Spleen (tissue), 11 donors: Measurements from ENCODE around the gene RPL26. TPM values are rescaled to one million over a fixed set of nuclear protein-coding genes. Genes with fewer than 3 reads are reported as not detected.

ENCODE experiments used
- DNase-seq: peaks from one replicate; pipeline ENCODE4 v3.0.0-alpha.2; 2020
- H3K27ac ChIP-seq, 8 donors: fragments of 200-600 bp; sonication (generic) in 7 of 8; 1 replicate in 4 of 8; 2 replicates in 4 of 8; pipeline versions ENCODE4 v1.5.0 to v1.8.0; 2016 to 2021; ENCODE audit warnings: inconsistent platforms in 4 of 8, mild to moderate bottlenecking in 4 of 8, moderate library complexity in 1 of 8
- H3K27me3 ChIP-seq, 7 donors: fragments of 200-600 bp; sonication (generic) in 6 of 7; replicated peaks in 1 of 7; 1 replicate in 4 of 7; 2 replicates in 3 of 7; pipeline versions ENCODE4 v1.5.0 to v1.8.0; 2016 to 2021; ENCODE audit warnings: inconsistent platforms in 3 of 7, mild to moderate bottlenecking in 1 of 7
- H3K36me3 ChIP-seq, 6 donors: fragments of 200-600 bp; sonication (generic) in 5 of 6; 1 replicate in 4 of 6; 2 replicates in 2 of 6; pipeline versions ENCODE4 v1.5.0 to v1.8.0; 2016 to 2021; ENCODE audit warnings: inconsistent platforms in 2 of 6
- H3K4me1 ChIP-seq, 6 donors: fragments of 200-600 bp; sonication (generic) in 5 of 6; 1 replicate in 3 of 6; 2 replicates in 3 of 6; pipeline versions ENCODE4 v1.5.0 to v1.8.0; 2016 to 2021; ENCODE audit warnings: inconsistent platforms in 3 of 6
- H3K4me3 ChIP-seq, 8 donors: fragments of 200-600 bp; sonication (generic) in 7 of 8; 1 replicate in 4 of 8; 2 replicates in 4 of 8; pipeline versions ENCODE4 v1.5.0 to v1.8.0; 2016 to 2021; ENCODE audit warnings: inconsistent platforms in 4 of 8, mild to moderate bottlenecking in 4 of 8, moderate library complexity in 2 of 8
- H3K9me3 ChIP-seq, 8 donors: fragments of 200-600 bp; sonication (generic) in 7 of 8; 1 replicate in 4 of 8; 2 replicates in 4 of 8; pipeline versions ENCODE4 v1.5.0 to v1.8.0; 2016 to 2021; ENCODE audit warnings: inconsistent platforms in 4 of 8
- CTCF ChIP-seq, 11 experiments: fragments of 200-600 bp in 7 of 11; fragments of 450-650 bp in 4 of 11; sonication (generic) in 4 of 11; IDR thresholded peaks in 8 of 11; conservative IDR thresholded peaks in 3 of 11; 1 replicate in 7 of 11; 2 replicates in 4 of 11; pipeline versions ENCODE4 v1.4.0 to v1.8.0; 2016 to 2021; ENCODE audit warnings: antibody characterized with exemption in 11 of 11, inconsistent platforms in 4 of 11, mild to moderate bottlenecking in 1 of 11
- POLR2A ChIP-seq, 3 donors: fragments of 450-650 bp; IDR thresholded peaks; one replicate each; pipeline ENCODE4 v1.5.1; 2017; ENCODE audit warnings: antibody characterized with exemption in 3 of 3, mild to moderate bottlenecking in 1 of 3
- POLR2AphosphoS5 ChIP-seq, 3 donors: sonication (generic); formaldehyde crosslinking; IDR thresholded peaks; one replicate each; pipeline ENCODE4 v1.5.1; 2017; ENCODE audit warnings: antibody characterized with exemption in 3 of 3
- WGBS, 5 donors: extraction: QIAGEN DNeasy Blood & Tissue Kit in 3 of 5; methylation state at CpG; one replicate each; pipeline versions ENCODE4 v1.1.5 to v1.1.7; 2013 to 2018; 5-methylcytosine and 5-hydroxymethylcytosine counted together
- intact Hi-C: fragments of 100-400 bp; cut with DNase I; formaldehyde crosslinking; loops from one replicate; pipeline ENCODE4 v1.15.0; 2023; ENCODE audit warnings: low total_unique reads
- polyA plus RNA-seq, 3 donors: library from polyadenylated mRNA; stranded (reverse); fragments of 200-250 nt; gene quantifications; one replicate each; pipeline ENCODE4 v1.2.1, GENCODE V29; 2013
- total RNA-seq, 7 donors: library from RNA; depleted of rRNA in 3 of 7; stranded (reverse); fragments of >200 nt in 3 of 7; fragmentation: NEBNext Ultra II Directional in 4 of 7; extraction: Animal tissue kit (Norgen Biotek cat#: 25700) in 4 of 7; gene quantifications; one replicate each; pipeline versions ENCODE4 v1.1.0 to v1.2.1, GENCODE V29; 2016 to 2021
- donor health status: healthy with polysubstance abuse.
- donor health status: DM: no; HTN: no; CAD: no; lungs with moderate emphysema.
- donor health status: DM: no; HTN: no; CAD: no.
- donor health status: Bipolar disorder and iron deficiency.
- donor health status: healthy.
- donor health status: DM: no; HTN: no; CAD: no.
- donor health status: DM: yes; HTN: yes; CAD: no.

The RPL26 gene
- total and polyA plus RNA-seq, 10 donors: 1,067 to 7,063 (median 3,227) TPM

- H3K27me3 ChIP-seq: peaks cover 0 to 45% (median 0%) of the 10 kb centered on the region in 7 donors
- intact Hi-C loops: no loop called here
- peak overlapping the region in 7 of 8 donors; percentile 12 to 80 (median 47) for H3K27ac ChIP-seq
- H3K4me3 ChIP-seq: peak overlapping the region in 1 of 8 donors; percentile 17
- no peaks in the 10 kb centered on the region for H3K36me3 ChIP-seq
- peaks cover 0 to 23% (median 8%) of the 10 kb centered on the region in 6 donors for H3K4me1 ChIP-seq
- no peak for TF ChIP-seq POLR2A (IDR thresholded peaks at IDR 0.05)
- no peak for TF ChIP-seq CTCF (IDR thresholded peaks at IDR 0.05 in 8 of 11, conservative IDR thresholded peaks at IDR 0.05 in 3 of 11)
- no peak for TF ChIP-seq POLR2AphosphoS5 (IDR thresholded peaks at IDR 0.05)
- no peaks in the 10 kb centered on the region for H3K9me3 ChIP-seq
- DNase-seq: no peak
- 87 to 95% (median 92%) methylated on average over 15 to 46 of the region's 46 CpGs for WGBS, 5 donors
Measured at GRCh38 chr17:8392674-8393469, 9.9 kb upstream of the RPL26 start.

DNA sequence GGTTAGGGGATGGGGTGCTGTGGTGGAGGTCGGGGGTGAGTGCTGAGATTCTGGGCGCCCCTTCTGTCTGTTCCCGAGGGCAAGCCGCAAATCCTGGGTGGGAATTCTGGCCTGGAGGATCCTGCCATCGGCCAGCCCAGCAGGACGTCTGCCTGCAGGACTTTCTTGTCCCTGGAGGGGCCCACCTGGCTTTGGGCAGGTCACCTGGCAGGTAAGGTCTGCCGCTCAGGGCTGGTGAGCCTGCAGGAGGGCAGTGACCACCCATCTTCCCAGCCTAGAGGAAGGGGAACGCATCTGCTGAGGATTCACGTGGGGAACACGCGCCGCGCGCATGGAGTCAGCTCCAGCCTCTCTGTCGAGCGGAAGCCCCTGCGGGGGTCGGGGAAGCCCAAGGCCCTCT, 9.3 kb upstream of the RPL26 start:
- Histone ChIP-seq H3K4me3 (no peak overlapping the region), H3K9me3 (no peaks in the 10 kb centered on the region), H3K27ac (no peak overlapping the region), H3K4me1 (peaks cover 0 to 29% (median 8%) of the 10 kb centered on the region in 6 donors), H3K36me3 (no peaks in the 10 kb centered on the region), H3K27me3 (peaks cover 0 to 39% (median 0%) of the 10 kb centered on the region in 7 donors)
- WGBS, 5 donors: 77 to 90% (median 85%) methylated on average over 10 to 18 of the region's 18 CpGs
- no peak for DNase-seq
- intact Hi-C loops: no loop called here
- TF ChIP-seq CTCF (IDR thresholded peaks at IDR 0.05 in 8 of 11, conservative IDR thresholded peaks at IDR 0.05 in 3 of 11): no peak
- no peak for TF ChIP-seq POLR2AphosphoS5 (IDR thresholded peaks at IDR 0.05)
- TF ChIP-seq POLR2A (IDR thresholded peaks at IDR 0.05): no peak

DNA sequence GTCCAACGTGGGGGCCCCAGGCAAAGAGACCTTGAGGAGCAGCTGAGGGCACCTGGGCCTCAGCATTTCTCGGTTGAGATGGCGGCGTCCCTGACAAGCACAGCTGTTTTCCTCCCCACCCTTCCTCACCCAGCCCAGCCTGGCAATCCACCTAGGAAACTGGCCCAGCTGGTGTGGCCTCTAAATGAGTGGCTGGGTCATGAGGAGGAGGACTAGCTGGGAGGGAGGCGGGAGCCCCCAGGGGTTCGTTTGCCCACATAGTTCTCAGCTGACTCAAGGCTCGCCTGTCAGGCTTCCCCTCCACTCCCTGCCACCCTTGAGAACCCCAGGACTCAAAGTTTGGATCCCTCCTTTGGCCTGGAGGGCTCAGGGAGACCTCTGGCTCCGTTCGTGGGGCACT, 8.7 kb upstream of the RPL26 start:
- H3K4me3 ChIP-seq: no peak overlapping the region
- intact Hi-C loops: no loop called here
- WGBS, 5 donors: 33 to 56% (median 55%) methylated on average over 2 to 9 of the region's 9 CpGs

More for the DNA sequence above, 8.7 kb upstream of the RPL26 start:
- Histone ChIP-seq H3K4me1 (peaks cover 0 to 31% (median 8%) of the 10 kb centered on the region in 6 donors), H3K27ac (no peak overlapping the region), H3K27me3 (peaks cover 0 to 34% (median 0%) of the 10 kb centered on the region in 7 donors), H3K36me3 (no peaks in the 10 kb centered on the region), H3K9me3 (no peaks in the 10 kb centered on the region)
- TF ChIP-seq CTCF (IDR thresholded peaks at IDR 0.05 in 8 of 11, conservative IDR thresholded peaks at IDR 0.05 in 3 of 11): no peak
- TF ChIP-seq POLR2AphosphoS5 (IDR thresholded peaks at IDR 0.05): no peak
- TF ChIP-seq POLR2A (IDR thresholded peaks at IDR 0.05): no peak
- no peak for DNase-seq
